Measurements from ENCODE around the gene SPOCK1.
A peak's percentile ranks its signal among the peaks of the same experiment; 100 is the strongest.

Gene SPOCK1

GRCh38 chr5:137220523-137220927 is 278.6 kb downstream of the SPOCK1 start:
- peak; percentile 64 for TF ChIP-seq CTCF (IDR thresholded peaks at IDR 0.05; ENCODE audit: insufficient read depth, low read length, poor library complexity, severe bottlenecking)
- peak; percentile 6 for DNase-seq (ENCODE audit: extremely low read depth, insufficient read length)
- no peaks in the 10 kb centered on the region for H3K36me3 ChIP-seq (ENCODE audit: control insufficient read depth, insufficient read depth, low read length)
- no peaks in the 10 kb centered on the region; the same call in 1 of the 2 replicates for H3K27me3 ChIP-seq (replicated peaks; ENCODE audit: control insufficient read depth, insufficient read depth, low read length)
- H3K4me3 ChIP-seq (replicated peaks; ENCODE audit: low read depth, low read length) = no peak overlapping the region

DNA sequence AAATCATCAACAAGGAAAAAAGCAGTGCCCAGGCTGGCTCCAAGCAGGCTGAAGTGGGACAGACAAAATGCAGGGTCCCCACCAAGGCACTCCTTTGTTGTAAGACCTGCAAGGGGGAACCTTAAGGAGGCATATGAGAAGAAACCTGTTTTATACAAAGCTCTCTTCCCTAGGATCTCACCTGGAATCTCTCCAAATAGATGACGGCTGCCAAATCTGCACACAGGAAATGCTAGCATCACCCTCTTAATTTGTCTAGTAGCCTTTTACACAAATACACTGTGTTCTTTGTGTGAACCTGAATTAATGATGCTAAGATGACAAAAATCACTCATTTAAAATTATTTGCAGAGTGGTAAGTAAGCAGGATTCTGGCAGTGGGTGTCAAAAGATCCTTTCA is 280.2 kb downstream of the SPOCK1 start:
- H3K4me3 ChIP-seq (replicated peaks; ENCODE audit: low read depth, low read length) = no peak overlapping the region
- no peaks in the 10 kb centered on the region; the same call in 1 of the 2 replicates for H3K27me3 ChIP-seq (replicated peaks; ENCODE audit: control insufficient read depth, insufficient read depth, low read length)
- no peaks in the 10 kb centered on the region for H3K36me3 ChIP-seq (ENCODE audit: control insufficient read depth, insufficient read depth, low read length)
- TF ChIP-seq CTCF (IDR thresholded peaks at IDR 0.05; ENCODE audit: insufficient read depth, low read length, poor library complexity, severe bottlenecking) = no peak
- DNase-seq (ENCODE audit: extremely low read depth, insufficient read length) = no peak

- no peaks in the 10 kb centered on the region; the same call in 1 of the 2 replicates for H3K27me3 ChIP-seq (replicated peaks; ENCODE audit: control insufficient read depth, insufficient read depth, low read length)
- H3K36me3 ChIP-seq (ENCODE audit: control insufficient read depth, insufficient read depth, low read length) = no peaks in the 10 kb centered on the region
- H3K4me3 ChIP-seq (replicated peaks; ENCODE audit: low read depth, low read length) = no peak overlapping the region
- TF ChIP-seq CTCF (IDR thresholded peaks at IDR 0.05; ENCODE audit: insufficient read depth, low read length, poor library complexity, severe bottlenecking) = no peak
- DNase-seq (ENCODE audit: extremely low read depth, insufficient read length) = no peak
Measured at GRCh38 chr5:137218471-137218870, 280.7 kb downstream of the SPOCK1 start.

- Histone ChIP-seq H3K36me3 (ENCODE audit: control insufficient read depth, insufficient read depth, low read length) (no peaks in the 10 kb centered on the region), H3K4me3 (replicated peaks; ENCODE audit: low read depth, low read length) (no peak overlapping the region), H3K27me3 (replicated peaks; ENCODE audit: control insufficient read depth, insufficient read depth, low read length) (no peaks in the 10 kb centered on the region; the same call in 1 of the 2 replicates)
- DNase-seq (ENCODE audit: extremely low read depth, insufficient read length) = no peak
- no peak for TF ChIP-seq CTCF (IDR thresholded peaks at IDR 0.05; ENCODE audit: insufficient read depth, low read length, poor library complexity, severe bottlenecking)
Measured at GRCh38 chr5:137217599-137218200, 281.4 kb downstream of the SPOCK1 start.

GRCh38 chr5:137216976-137217598 is 282.0 kb downstream of the SPOCK1 start:
- no peaks in the 10 kb centered on the region; the same call in 1 of the 2 replicates for H3K27me3 ChIP-seq (replicated peaks; ENCODE audit: control insufficient read depth, insufficient read depth, low read length)
- DNase-seq (ENCODE audit: extremely low read depth, insufficient read length) = no peak
- H3K36me3 ChIP-seq (ENCODE audit: control insufficient read depth, insufficient read depth, low read length) = no peaks in the 10 kb centered on the region
- no peak for TF ChIP-seq CTCF (IDR thresholded peaks at IDR 0.05; ENCODE audit: insufficient read depth, low read length, poor library complexity, severe bottlenecking)
- H3K4me3 ChIP-seq (replicated peaks; ENCODE audit: low read depth, low read length) = no peak overlapping the region
